ENCODE results near the gene BAHCC1.
A peak's percentile ranks its signal among the peaks of the same experiment; 100 is the strongest.

BAHCC1 gene

GRCh38 chr17:81444610-81445339, 49.5 kb downstream of the BAHCC1 start:
- no peak for DNase-seq

DNA sequence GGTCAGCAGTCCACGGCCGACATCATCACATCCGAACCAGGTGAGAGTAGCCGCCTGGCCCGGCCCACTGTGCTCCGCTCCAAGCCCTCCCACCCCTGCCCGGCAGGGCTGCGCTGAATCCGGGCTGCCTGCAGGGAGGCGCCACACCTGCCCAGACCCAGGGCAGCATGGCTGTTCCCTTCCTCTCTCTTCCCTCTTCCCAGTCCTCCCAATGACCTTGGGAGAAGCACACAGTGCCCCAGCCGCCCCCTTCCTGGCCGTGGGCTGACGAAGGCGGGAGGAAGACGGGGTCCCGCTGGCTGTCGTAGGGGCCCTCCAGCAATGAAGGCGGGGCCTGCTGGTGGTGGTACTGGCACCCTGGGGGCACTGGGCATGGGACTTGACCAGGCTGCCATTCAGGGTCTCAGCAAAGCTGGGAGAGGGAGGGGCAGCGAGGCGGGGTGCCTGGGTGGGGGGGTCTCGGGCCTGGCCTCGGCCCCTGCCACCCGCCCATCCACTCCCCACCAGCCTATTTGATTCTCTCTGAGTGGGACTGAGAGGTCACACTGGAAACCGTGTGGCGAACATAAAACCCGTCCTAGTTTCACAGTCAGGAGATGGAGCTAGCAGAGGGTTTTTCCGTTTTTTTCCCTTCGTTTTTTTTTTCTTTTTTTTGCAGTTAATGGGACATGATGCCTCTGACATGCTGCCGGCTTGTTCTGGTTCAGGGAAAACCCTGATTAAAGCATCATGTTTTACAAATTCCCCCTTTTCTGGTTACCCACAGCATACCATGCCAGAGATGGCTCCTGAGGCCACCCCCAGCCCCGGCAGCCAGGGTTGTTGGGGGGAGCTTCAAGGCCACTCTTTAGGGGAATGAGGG, 50.6 kb downstream of the BAHCC1 start:
- no peak for DNase-seq

GRCh38 chr17:81447331-81447933, 52.2 kb downstream of the BAHCC1 start:
- no peak for DNase-seq

- DNase-seq = no peak
Observed at GRCh38 chr17:81448442-81448841, 53.2 kb downstream of the BAHCC1 start.

GRCh38 chr17:81448950-81449349, 53.7 kb downstream of the BAHCC1 start:
- no peak for DNase-seq

GRCh38 chr17:81449351-81449750, 54.1 kb downstream of the BAHCC1 start:
- DNase-seq = no peak

- no peak for DNase-seq
Observed at GRCh38 chr17:81451823-81452222, 56.6 kb downstream of the BAHCC1 start.

DNA sequence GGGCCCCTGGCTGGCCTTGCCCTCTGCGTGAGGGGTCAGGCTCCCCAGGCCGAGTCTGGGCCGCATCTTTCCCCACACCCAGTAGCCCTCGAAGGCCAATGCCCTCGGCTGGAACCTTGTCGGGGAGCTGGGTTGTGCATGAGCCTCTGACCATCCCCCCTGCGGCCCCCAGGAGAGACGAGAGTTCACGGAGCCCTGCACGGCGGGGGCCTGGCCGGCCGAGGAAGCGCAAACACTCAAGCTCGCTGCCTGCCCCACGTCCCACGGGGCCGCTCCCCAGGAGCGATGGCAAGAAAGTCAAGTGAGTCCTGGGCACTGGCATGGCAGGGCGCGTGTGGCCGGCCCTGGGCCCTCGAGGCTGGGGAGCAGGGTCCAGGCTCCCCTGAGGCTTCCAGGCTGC, 57.3 kb downstream of the BAHCC1 start:
- DNase-seq = no peak

DNA sequence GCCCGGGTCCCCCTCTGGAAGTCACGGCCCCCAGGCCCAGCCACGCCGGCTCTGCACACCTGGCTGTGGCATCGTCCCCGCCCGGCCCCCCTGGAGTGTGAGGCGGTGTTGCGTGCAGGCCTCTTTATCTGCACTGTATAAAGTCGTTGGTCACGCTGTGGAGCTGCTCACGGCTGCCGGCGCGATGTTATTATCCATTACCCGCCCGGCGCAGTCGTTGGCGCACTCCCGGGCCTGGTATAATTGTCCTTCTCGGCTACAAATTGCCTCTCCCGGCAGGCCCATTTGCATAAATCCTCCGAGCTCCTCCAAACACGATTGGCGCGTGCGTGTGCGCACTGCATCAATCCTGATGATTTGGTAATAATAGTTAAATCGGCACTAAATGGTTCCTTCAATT, 57.8 kb downstream of the BAHCC1 start:
- no peak for DNase-seq

GRCh38 chr17:81453712-81454111, 58.5 kb downstream of the BAHCC1 start:
- peak in 2 of 4 experiments; percentile 17 to 26 for DNase-seq

DNA sequence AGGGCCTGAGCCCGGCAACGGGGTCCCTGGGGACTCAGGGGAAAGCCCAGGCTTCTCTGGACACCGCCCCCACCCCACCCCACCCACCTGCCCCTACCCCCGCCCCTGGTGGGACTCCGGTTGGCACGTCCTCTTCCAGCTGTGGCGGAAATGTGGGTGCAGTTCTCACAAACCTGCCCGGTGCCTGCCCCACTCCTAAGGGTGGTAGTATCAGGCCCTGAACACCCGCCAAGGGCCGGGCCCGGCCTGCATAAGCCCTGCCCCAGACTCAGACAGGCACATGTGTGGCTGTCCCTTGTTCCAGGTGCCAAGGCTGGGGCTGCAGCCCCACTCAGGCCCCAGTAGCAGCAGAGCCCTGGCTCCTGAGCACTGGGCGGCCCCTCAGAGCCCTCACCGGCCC, 59.2 kb downstream of the BAHCC1 start:
- DNase-seq = no peak

DNA sequence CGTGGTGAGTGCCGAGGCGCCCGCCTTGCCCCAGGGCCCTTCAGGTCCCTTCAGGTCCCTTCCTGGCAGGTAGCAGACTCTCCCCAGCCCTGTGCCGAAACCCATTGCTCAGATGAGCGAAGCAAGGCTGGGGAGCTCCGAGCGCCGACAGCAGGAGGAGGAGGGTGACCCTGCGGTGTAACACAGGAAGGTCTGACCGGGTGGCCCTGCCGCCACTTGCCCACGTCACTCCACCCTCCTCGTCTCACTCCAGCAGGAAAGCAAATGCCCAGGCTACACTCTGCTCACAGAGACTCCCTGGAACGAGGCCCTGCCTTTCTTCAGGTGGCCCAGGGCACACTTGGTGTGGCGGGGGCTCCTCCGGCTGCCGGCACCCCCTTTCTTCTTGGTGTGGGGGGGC, 60.1 kb downstream of the BAHCC1 start:
- DNase-seq = no peak

GRCh38 chr17:81456091-81456490, 60.8 kb downstream of the BAHCC1 start:
- no peak for DNase-seq

- no peak for DNase-seq
Observed at GRCh38 chr17:81456798-81457197, 61.5 kb downstream of the BAHCC1 start.

DNA sequence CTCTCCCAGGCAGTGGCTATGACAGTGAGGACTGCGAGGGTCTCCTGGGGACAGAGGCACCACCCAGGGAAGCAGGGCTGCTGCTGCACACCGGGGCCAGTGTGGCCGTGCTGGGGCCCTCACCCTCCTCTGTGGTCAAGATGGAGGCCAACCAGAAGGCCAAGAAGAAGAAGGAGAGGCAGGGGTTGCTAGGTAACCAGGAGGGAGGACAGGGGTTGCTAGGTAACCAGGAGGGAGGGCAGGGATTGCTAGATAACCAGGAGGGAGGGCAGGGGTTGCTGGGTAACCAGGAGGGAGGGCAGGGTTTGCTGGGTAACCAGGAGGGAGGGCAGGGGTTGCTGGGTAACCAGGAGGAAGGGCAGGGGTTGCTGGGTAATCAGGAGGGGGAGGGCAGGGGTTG, 62.1 kb downstream of the BAHCC1 start:
- DNase-seq = no peak

DNA sequence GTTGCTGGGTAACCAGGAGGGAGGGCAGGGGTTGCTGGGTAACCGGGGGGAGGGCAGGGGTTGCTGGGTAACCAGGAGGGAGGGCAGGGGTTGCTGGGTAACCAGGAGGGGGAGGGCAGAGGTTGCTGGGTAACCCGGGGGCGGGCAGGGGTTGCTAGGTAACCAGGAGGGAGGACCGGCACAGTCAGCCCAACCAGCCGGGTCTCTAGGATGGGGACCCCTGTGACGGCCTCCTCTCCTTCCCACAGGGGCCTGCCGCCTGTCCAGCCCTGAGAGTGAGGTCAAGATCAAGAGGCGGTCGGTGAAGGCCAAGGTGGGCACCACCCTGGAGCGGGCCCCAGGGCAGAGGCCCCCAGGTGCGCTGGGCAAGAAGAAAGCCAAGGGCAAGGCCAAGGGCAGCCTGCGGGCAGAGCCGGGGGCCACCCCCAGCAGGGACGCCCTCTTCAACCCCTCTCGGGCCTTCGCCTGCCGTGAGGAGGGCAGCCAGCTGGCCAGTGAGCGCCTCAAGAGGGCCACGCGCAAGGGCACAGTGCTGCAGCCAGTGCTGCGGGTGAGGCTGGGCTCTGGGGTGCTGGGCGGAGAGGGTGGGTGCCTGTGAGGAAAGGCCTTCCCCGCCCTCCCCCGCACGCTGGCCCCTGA, 62.8 kb downstream of the BAHCC1 start:
- no peak for DNase-seq

DNA sequence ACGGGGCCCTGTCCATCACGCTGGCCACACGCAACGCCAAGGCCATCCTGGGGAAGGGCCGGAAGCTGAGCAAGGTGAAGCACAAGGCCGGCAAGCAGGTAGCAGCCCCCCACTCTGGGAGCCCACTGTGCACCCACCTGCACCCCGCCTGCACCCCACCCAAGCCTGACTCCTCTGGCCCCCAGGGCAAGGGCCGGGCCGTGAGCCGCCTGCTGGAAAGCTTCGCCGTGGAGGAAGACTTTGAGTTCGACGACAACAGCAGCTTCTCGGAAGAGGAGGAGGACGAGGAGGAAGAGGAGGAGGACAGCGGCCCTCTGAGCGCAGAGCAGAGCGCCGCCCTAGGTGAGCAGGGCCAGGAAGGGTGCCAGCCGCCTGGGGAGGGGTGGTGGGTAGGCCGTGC, 63.4 kb downstream of the BAHCC1 start:
- DNase-seq = no peak

- no peak for DNase-seq
Observed at GRCh38 chr17:81459224-81459623, 64.0 kb downstream of the BAHCC1 start.

DNA sequence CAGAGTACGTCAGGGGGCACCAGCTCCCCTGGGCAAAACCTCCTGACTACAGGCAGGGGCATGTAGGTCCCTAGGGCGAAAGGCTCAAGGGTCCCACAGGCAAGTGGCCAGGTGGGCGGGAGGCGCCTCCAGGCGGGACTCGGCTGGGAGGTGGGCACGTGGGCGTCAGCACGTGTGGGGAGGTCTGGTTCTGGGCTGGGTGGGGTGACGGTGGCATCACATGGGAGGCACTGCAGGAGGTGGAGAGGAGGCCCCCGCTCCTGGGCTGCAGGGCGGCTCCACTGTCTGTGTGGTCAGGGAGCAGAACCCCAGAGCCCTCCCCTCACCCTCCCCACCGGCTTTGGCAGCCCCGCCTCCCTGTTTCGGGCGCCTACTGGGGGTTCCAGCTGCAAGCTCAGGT, 64.6 kb downstream of the BAHCC1 start:
- DNase-seq = no peak

GRCh38 chr17:81460856-81461460, 65.7 kb downstream of the BAHCC1 start:
- peak; percentile 52 to 85 (median 72) for DNase-seq

GRCh38 chr17:81461607-81462500, 66.6 kb downstream of the BAHCC1 start:
- no peak for DNase-seq

Data from suppressor macrophage (primary cell).